ENCODE data around the gene MYT1. TPM values are rescaled to one million over a fixed set of nuclear protein-coding genes. Genes with fewer than 3 reads are reported as not detected.

The MYT1 gene
- total RNA-seq, 1 donor from 2014 or later: not detected

DNA sequence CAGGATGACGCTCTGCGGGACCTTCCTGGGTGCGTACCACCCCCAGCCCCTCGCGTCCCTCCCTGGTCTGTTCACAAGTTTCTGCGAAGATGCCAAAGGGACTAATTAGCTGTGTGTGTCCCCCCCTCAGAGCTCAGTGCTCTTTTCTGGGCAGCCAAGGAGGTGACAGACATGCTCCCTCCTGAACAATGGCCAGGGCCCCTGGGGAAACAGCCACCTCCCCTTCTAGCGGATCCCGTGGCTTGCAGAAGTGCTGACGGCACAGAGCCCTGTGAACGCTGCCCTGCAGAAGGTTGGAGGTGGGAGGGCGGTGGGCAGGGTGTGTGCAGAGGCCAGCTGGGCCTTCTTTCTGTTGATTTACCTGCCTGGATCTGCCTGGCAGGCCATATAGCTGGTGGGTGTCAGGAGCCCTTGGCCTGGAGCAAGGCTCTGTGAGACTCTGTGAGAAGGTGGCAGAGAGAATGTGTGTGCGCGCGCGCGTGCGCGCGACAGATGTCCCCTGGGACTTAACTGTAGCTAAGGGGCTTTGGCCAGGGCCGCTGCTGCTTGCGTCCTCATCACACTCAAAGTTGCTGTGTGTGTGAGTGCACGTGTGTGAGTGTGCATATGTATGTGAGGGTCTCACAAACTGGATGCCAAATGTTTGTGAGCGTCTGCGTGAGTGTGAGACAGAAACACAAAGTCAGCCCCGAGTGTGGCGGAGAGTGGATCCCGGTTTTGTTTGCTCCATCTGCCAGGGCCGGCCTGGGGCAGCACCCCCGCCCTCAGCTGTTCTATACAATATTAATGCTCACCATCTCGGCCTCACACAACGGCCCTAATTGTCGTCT lies 3.5 kb upstream of the MYT1 start:
- H3K9me3 Mint-ChIP-seq: no peaks in the 10 kb centered on the region
- peaks cover 26% of the 10 kb centered on the region for H3K27me3 Mint-ChIP-seq (ENCODE audit: low read depth)
- H3K4me1 Mint-ChIP-seq (ENCODE audit: low read depth): no peaks in the 10 kb centered on the region
- intact Hi-C loops (cut with micrococcal nuclease): no loop called here
- no peak overlapping the region for H3K4me3 Mint-ChIP-seq (ENCODE audit: low read depth)
- DNase-seq (ENCODE audit: low spot score): no peak
- H3K27ac Mint-ChIP-seq: no peak overlapping the region
- no peaks in the 10 kb centered on the region for H3K36me3 Mint-ChIP-seq (ENCODE audit: low read depth)

GRCh38 chr20:64161356-64162238 lies 2.7 kb upstream of the MYT1 start:
- Mint-ChIP-seq H3K4me3 (ENCODE audit: low read depth) (no peak overlapping the region), H3K9me3 (no peaks in the 10 kb centered on the region), H3K27ac (no peak overlapping the region), H3K36me3 (ENCODE audit: low read depth) (no peaks in the 10 kb centered on the region), H3K27me3 (ENCODE audit: low read depth) (peaks cover 26% of the 10 kb centered on the region), H3K4me1 (ENCODE audit: low read depth) (no peaks in the 10 kb centered on the region)
- DNase-seq (ENCODE audit: low spot score): no peak
- intact Hi-C loops (cut with micrococcal nuclease): no loop called here

GRCh38 chr20:64162239-64162910 lies 1.9 kb upstream of the MYT1 start:
- no peaks in the 10 kb centered on the region for H3K36me3 Mint-ChIP-seq (ENCODE audit: low read depth)
- no peak overlapping the region for H3K27ac Mint-ChIP-seq
- H3K4me3 Mint-ChIP-seq (ENCODE audit: low read depth): no peak overlapping the region
- H3K9me3 Mint-ChIP-seq: no peaks in the 10 kb centered on the region
- no peaks in the 10 kb centered on the region for H3K4me1 Mint-ChIP-seq (ENCODE audit: low read depth)
- peaks cover 26% of the 10 kb centered on the region for H3K27me3 Mint-ChIP-seq (ENCODE audit: low read depth)
- intact Hi-C loops (cut with micrococcal nuclease): no loop called here
- no peak for DNase-seq (ENCODE audit: low spot score)

GRCh38 chr20:64163776-64164122 lies 503 bp upstream of the MYT1 start:
- Mint-ChIP-seq H3K4me3 (ENCODE audit: low read depth) (no peak overlapping the region), H3K27me3 (ENCODE audit: low read depth) (peaks cover 26% of the 10 kb centered on the region), H3K27ac (no peak overlapping the region), H3K36me3 (ENCODE audit: low read depth) (no peaks in the 10 kb centered on the region), H3K4me1 (ENCODE audit: low read depth) (no peaks in the 10 kb centered on the region), H3K9me3 (no peaks in the 10 kb centered on the region)
- DNase-seq (ENCODE audit: low spot score): no peak
- intact Hi-C loops (cut with micrococcal nuclease): no loop called here

GRCh38 chr20:64165866-64166600 lies 1.8 kb downstream of the MYT1 start:
- H3K4me1 Mint-ChIP-seq (ENCODE audit: low read depth): no peaks in the 10 kb centered on the region
- H3K36me3 Mint-ChIP-seq (ENCODE audit: low read depth): no peaks in the 10 kb centered on the region
- H3K9me3 Mint-ChIP-seq: no peaks in the 10 kb centered on the region
- H3K27me3 Mint-ChIP-seq (ENCODE audit: low read depth): peaks cover 26% of the 10 kb centered on the region
- H3K27ac Mint-ChIP-seq: no peak overlapping the region
- intact Hi-C loops (cut with micrococcal nuclease): no loop called here
- no peak overlapping the region for H3K4me3 Mint-ChIP-seq (ENCODE audit: low read depth)
- DNase-seq (ENCODE audit: low spot score): no peak

- no peaks in the 10 kb centered on the region for H3K36me3 Mint-ChIP-seq (ENCODE audit: low read depth)
- H3K4me1 Mint-ChIP-seq (ENCODE audit: low read depth): no peaks in the 10 kb centered on the region
- no peak overlapping the region for H3K27ac Mint-ChIP-seq
- H3K9me3 Mint-ChIP-seq: no peaks in the 10 kb centered on the region
- no peak for DNase-seq (ENCODE audit: low spot score)
- H3K27me3 Mint-ChIP-seq (ENCODE audit: low read depth): peaks cover 17% of the 10 kb centered on the region
- H3K4me3 Mint-ChIP-seq (ENCODE audit: low read depth): no peak overlapping the region
- intact Hi-C loops (cut with micrococcal nuclease): no loop called here
These were observed 2.7 kb downstream of the MYT1 start for GRCh38 chr20:64166721-64167615.

GRCh38 chr20:64167676-64168075 lies 3.4 kb downstream of the MYT1 start:
- intact Hi-C loops (cut with micrococcal nuclease): no loop called here
- Mint-ChIP-seq H3K9me3 (no peaks in the 10 kb centered on the region), H3K27me3 (ENCODE audit: low read depth) (peaks cover 11% of the 10 kb centered on the region), H3K36me3 (ENCODE audit: low read depth) (no peaks in the 10 kb centered on the region), H3K27ac (no peak overlapping the region), H3K4me3 (ENCODE audit: low read depth) (no peak overlapping the region), H3K4me1 (ENCODE audit: low read depth) (no peaks in the 10 kb centered on the region)
- DNase-seq (ENCODE audit: low spot score): no peak

- no peak overlapping the region for H3K27ac Mint-ChIP-seq
- no peak overlapping the region for H3K4me3 Mint-ChIP-seq (ENCODE audit: low read depth)
- no peaks in the 10 kb centered on the region for H3K4me1 Mint-ChIP-seq (ENCODE audit: low read depth)
- peaks cover 3% of the 10 kb centered on the region for H3K27me3 Mint-ChIP-seq (ENCODE audit: low read depth)
- no peaks in the 10 kb centered on the region for H3K9me3 Mint-ChIP-seq
- intact Hi-C loops (cut with micrococcal nuclease): no loop called here
- no peaks in the 10 kb centered on the region for H3K36me3 Mint-ChIP-seq (ENCODE audit: low read depth)
- no peak for DNase-seq (ENCODE audit: low spot score)
These were observed 4.3 kb downstream of the MYT1 start for GRCh38 chr20:64168381-64169090.

GRCh38 chr20:64169091-64169560 lies 4.9 kb downstream of the MYT1 start:
- no peaks in the 10 kb centered on the region for H3K36me3 Mint-ChIP-seq (ENCODE audit: low read depth)
- peaks cover 2% of the 10 kb centered on the region for H3K27me3 Mint-ChIP-seq (ENCODE audit: low read depth)
- H3K9me3 Mint-ChIP-seq: no peaks in the 10 kb centered on the region
- no peak overlapping the region for H3K27ac Mint-ChIP-seq
- DNase-seq (ENCODE audit: low spot score): no peak
- H3K4me3 Mint-ChIP-seq (ENCODE audit: low read depth): no peak overlapping the region
- intact Hi-C loops (cut with micrococcal nuclease): no loop called here
- H3K4me1 Mint-ChIP-seq (ENCODE audit: low read depth): no peaks in the 10 kb centered on the region

GRCh38 chr20:64171211-64171610 lies 7.0 kb downstream of the MYT1 start:
- no peaks in the 10 kb centered on the region for H3K4me1 Mint-ChIP-seq (ENCODE audit: low read depth)
- no peaks in the 10 kb centered on the region for H3K36me3 Mint-ChIP-seq (ENCODE audit: low read depth)
- H3K27ac Mint-ChIP-seq: no peak overlapping the region
- no peaks in the 10 kb centered on the region for H3K9me3 Mint-ChIP-seq
- intact Hi-C loops (cut with micrococcal nuclease): no loop called here
- no peak overlapping the region for H3K4me3 Mint-ChIP-seq (ENCODE audit: low read depth)
- peaks cover 2% of the 10 kb centered on the region for H3K27me3 Mint-ChIP-seq (ENCODE audit: low read depth)
- no peak for DNase-seq (ENCODE audit: low spot score)

- Mint-ChIP-seq H3K36me3 (ENCODE audit: low read depth) (no peaks in the 10 kb centered on the region), H3K4me3 (ENCODE audit: low read depth) (no peak overlapping the region), H3K4me1 (ENCODE audit: low read depth) (no peaks in the 10 kb centered on the region), H3K27ac (no peak overlapping the region), H3K27me3 (ENCODE audit: low read depth) (peaks cover 2% of the 10 kb centered on the region), H3K9me3 (no peaks in the 10 kb centered on the region)
- intact Hi-C loops (cut with micrococcal nuclease): no loop called here
- no peak for DNase-seq (ENCODE audit: low spot score)
These were observed 8.9 kb downstream of the MYT1 start for GRCh38 chr20:64173116-64173515.
